ENCODE data around the gene CEBPA.

The CEBPA gene

GRCh38 chr19:33252971-33253370 lies 49.4 kb downstream of the CEBPA start:
- H3K79me1 ChIP-seq (replicated peaks; ENCODE audit: low read length, poor library complexity, severe bottlenecking): no peaks in the 10 kb centered on the region

GRCh38 chr19:33252418-33252962 lies 49.8 kb downstream of the CEBPA start:
- Histone ChIP-seq H3K23ac (ENCODE audit: low read length in 2 of 2) (no peak overlapping the region), H4K91ac (ENCODE audit: low read length) (no peak overlapping the region), H3K27ac (ENCODE audit: low read length, poor library complexity, severe bottlenecking) (no peak overlapping the region), H3K18ac (ENCODE audit: low read depth in 1 of 2, low read length in 2 of 2) (no peak overlapping the region), H2BK12ac (ENCODE audit: low read length in 2 of 2) (no peak overlapping the region), H2BK5ac (ENCODE audit: low read depth, low read length, poor library complexity, severe bottlenecking) (no peak overlapping the region), H3K4me3 (ENCODE audit: insufficient read depth in 1 of 2, low read depth in 1 of 2, low read length in 2 of 2) (no peak overlapping the region), H2AK5ac (ENCODE audit: low read length, severe bottlenecking) (no peak overlapping the region), H4K8ac (ENCODE audit: low read length) (no peak overlapping the region), H3K4me1 (ENCODE audit: control insufficient read depth, insufficient read depth, low read depth, low read length) (peaks cover 3% of the 10 kb centered on the region), H3K36me3 (ENCODE audit: control insufficient read depth in 1 of 2, insufficient read depth in 2 of 2, low read depth in 1 of 2, low read length in 2 of 2) (no peaks in the 10 kb centered on the region), H3K27me3 (ENCODE audit: control insufficient read depth in 1 of 2, insufficient read depth in 1 of 2, low read length in 2 of 2) (peaks cover 11 to 36% of the 10 kb centered on the region in 2 experiments), H3K4ac (ENCODE audit: low read depth in 1 of 2, low read length in 2 of 2) (no peak overlapping the region), H3K9ac (ENCODE audit: low read length) (no peak overlapping the region), H2BK120ac (ENCODE audit: low read depth, low read length) (no peak overlapping the region), H3K79me1 (replicated peaks; ENCODE audit: low read length, poor library complexity, severe bottlenecking) (no peaks in the 10 kb centered on the region), H2BK15ac (ENCODE audit: low read depth, poor library complexity, severe bottlenecking) (no peak overlapping the region), H3K4me2 (ENCODE audit: low read length, poor library complexity, severe bottlenecking) (no peak overlapping the region), H2AFZ (ENCODE audit: low read depth, low read length) (no peak overlapping the region), H3K9me3 (ENCODE audit: control insufficient read depth, low read length) (no peaks in the 10 kb centered on the region), H3K14ac (ENCODE audit: low read length in 2 of 2) (no peak overlapping the region)
- no peak for DNase-seq
- 86% methylated on average over 4 of the region's 4 CpGs for WGBS

More at GRCh38 chr19:33252971-33253370, 49.4 kb downstream of the CEBPA start:
- no peak overlapping the region for H3K18ac ChIP-seq (ENCODE audit: low read depth in 1 of 2, low read length in 2 of 2)
- no peak overlapping the region for H2BK5ac ChIP-seq (ENCODE audit: low read depth, low read length, poor library complexity, severe bottlenecking)
- no peak overlapping the region for H3K4me2 ChIP-seq (ENCODE audit: low read length, poor library complexity, severe bottlenecking)
- H2AFZ ChIP-seq (ENCODE audit: low read depth, low read length): no peak overlapping the region
- H2BK120ac ChIP-seq (ENCODE audit: low read depth, low read length): no peak overlapping the region
- no peak overlapping the region for H2BK15ac ChIP-seq (ENCODE audit: low read depth, poor library complexity, severe bottlenecking)
- H4K8ac ChIP-seq (ENCODE audit: low read length): no peak overlapping the region
- H3K14ac ChIP-seq (ENCODE audit: low read length in 2 of 2): no peak overlapping the region
- H4K91ac ChIP-seq (ENCODE audit: low read length): no peak overlapping the region
- H3K36me3 ChIP-seq (ENCODE audit: control insufficient read depth in 1 of 2, insufficient read depth in 2 of 2, low read depth in 1 of 2, low read length in 2 of 2): no peaks in the 10 kb centered on the region
- no peak overlapping the region for H2BK12ac ChIP-seq (ENCODE audit: low read length in 2 of 2)
- DNase-seq: no peak
- 83% methylated on average over 8 of the region's 8 CpGs for WGBS
- peaks cover 4% of the 10 kb centered on the region for H3K9me3 ChIP-seq (ENCODE audit: control insufficient read depth, low read length)
- no peak overlapping the region for H2AK5ac ChIP-seq (ENCODE audit: low read length, severe bottlenecking)
- H3K27me3 ChIP-seq (ENCODE audit: control insufficient read depth in 1 of 2, insufficient read depth in 1 of 2, low read length in 2 of 2): peaks cover 11 to 36% of the 10 kb centered on the region in 2 experiments
- H3K23ac ChIP-seq (ENCODE audit: low read length in 2 of 2): no peak overlapping the region
- H3K4me1 ChIP-seq (ENCODE audit: control insufficient read depth, insufficient read depth, low read depth, low read length): peaks cover 3% of the 10 kb centered on the region
- no peak overlapping the region for H3K9ac ChIP-seq (ENCODE audit: low read length)
- H3K27ac ChIP-seq (ENCODE audit: low read length, poor library complexity, severe bottlenecking): no peak overlapping the region
- no peak overlapping the region for H3K4ac ChIP-seq (ENCODE audit: low read depth in 1 of 2, low read length in 2 of 2)
- H3K4me3 ChIP-seq (ENCODE audit: insufficient read depth in 1 of 2, low read depth in 1 of 2, low read length in 2 of 2): no peak overlapping the region

- no peak overlapping the region for H2AK5ac ChIP-seq (ENCODE audit: low read length, severe bottlenecking)
- H3K14ac ChIP-seq (ENCODE audit: low read length in 2 of 2): no peak overlapping the region
- no peak overlapping the region for H3K4ac ChIP-seq (ENCODE audit: low read depth in 1 of 2, low read length in 2 of 2)
- H3K79me1 ChIP-seq (replicated peaks; ENCODE audit: low read length, poor library complexity, severe bottlenecking): no peaks in the 10 kb centered on the region
- H2AFZ ChIP-seq (ENCODE audit: low read depth, low read length): no peak overlapping the region
- no peak overlapping the region for H2BK12ac ChIP-seq (ENCODE audit: low read length in 2 of 2)
- no peak overlapping the region for H4K91ac ChIP-seq (ENCODE audit: low read length)
- H3K9ac ChIP-seq (ENCODE audit: low read length): no peak overlapping the region
- DNase-seq: no peak
- no peak overlapping the region for H2BK15ac ChIP-seq (ENCODE audit: low read depth, poor library complexity, severe bottlenecking)
- H4K8ac ChIP-seq (ENCODE audit: low read length): no peak overlapping the region
- peaks cover 3% of the 10 kb centered on the region for H3K4me1 ChIP-seq (ENCODE audit: control insufficient read depth, insufficient read depth, low read depth, low read length)
- 81% methylated on average over 15 of the region's 17 CpGs for WGBS
- H3K36me3 ChIP-seq (ENCODE audit: control insufficient read depth in 1 of 2, insufficient read depth in 2 of 2, low read depth in 1 of 2, low read length in 2 of 2): no peaks in the 10 kb centered on the region
- H2BK5ac ChIP-seq (ENCODE audit: low read depth, low read length, poor library complexity, severe bottlenecking): no peak overlapping the region
- no peak overlapping the region for H3K4me3 ChIP-seq (ENCODE audit: insufficient read depth in 1 of 2, low read depth in 1 of 2, low read length in 2 of 2)
- H3K9me3 ChIP-seq (ENCODE audit: control insufficient read depth, low read length): no peaks in the 10 kb centered on the region
- no peak overlapping the region for H3K4me2 ChIP-seq (ENCODE audit: low read length, poor library complexity, severe bottlenecking)
- H3K27me3 ChIP-seq (ENCODE audit: control insufficient read depth in 1 of 2, insufficient read depth in 1 of 2, low read length in 2 of 2): peaks cover 11 to 36% of the 10 kb centered on the region in 2 experiments
- H3K23ac ChIP-seq (ENCODE audit: low read length in 2 of 2): no peak overlapping the region
- no peak overlapping the region for H2BK120ac ChIP-seq (ENCODE audit: low read depth, low read length)
- H3K18ac ChIP-seq (ENCODE audit: low read depth in 1 of 2, low read length in 2 of 2): no peak overlapping the region
- no peak overlapping the region for H3K27ac ChIP-seq (ENCODE audit: low read length, poor library complexity, severe bottlenecking)
Measured at GRCh38 chr19:33251526-33252090, 50.7 kb downstream of the CEBPA start.

- peaks cover 11 to 36% of the 10 kb centered on the region in 2 experiments for H3K27me3 ChIP-seq (ENCODE audit: control insufficient read depth in 1 of 2, insufficient read depth in 1 of 2, low read length in 2 of 2)
- no peaks in the 10 kb centered on the region for H3K79me1 ChIP-seq (replicated peaks; ENCODE audit: low read length, poor library complexity, severe bottlenecking)
- H3K4ac ChIP-seq (ENCODE audit: low read depth in 1 of 2, low read length in 2 of 2): no peak overlapping the region
- DNase-seq: no peak
- H2AK5ac ChIP-seq (ENCODE audit: low read length, severe bottlenecking): no peak overlapping the region
- H3K9ac ChIP-seq (ENCODE audit: low read length): no peak overlapping the region
- H3K4me2 ChIP-seq (ENCODE audit: low read length, poor library complexity, severe bottlenecking): no peak overlapping the region
- no peaks in the 10 kb centered on the region for H3K9me3 ChIP-seq (ENCODE audit: control insufficient read depth, low read length)
- H2BK15ac ChIP-seq (ENCODE audit: low read depth, poor library complexity, severe bottlenecking): no peak overlapping the region
- H3K4me3 ChIP-seq (ENCODE audit: insufficient read depth in 1 of 2, low read depth in 1 of 2, low read length in 2 of 2): no peak overlapping the region
- WGBS: 76% methylated on average over 12 of the region's 12 CpGs
- no peak overlapping the region for H3K27ac ChIP-seq (ENCODE audit: low read length, poor library complexity, severe bottlenecking)
- no peak overlapping the region for H3K14ac ChIP-seq (ENCODE audit: low read length in 2 of 2)
- no peak overlapping the region for H3K23ac ChIP-seq (ENCODE audit: low read length in 2 of 2)
- no peak overlapping the region for H2BK12ac ChIP-seq (ENCODE audit: low read length in 2 of 2)
- no peak overlapping the region for H2BK120ac ChIP-seq (ENCODE audit: low read depth, low read length)
- no peak overlapping the region for H4K91ac ChIP-seq (ENCODE audit: low read length)
- peaks cover 3% of the 10 kb centered on the region for H3K4me1 ChIP-seq (ENCODE audit: control insufficient read depth, insufficient read depth, low read depth, low read length)
- no peak overlapping the region for H4K8ac ChIP-seq (ENCODE audit: low read length)
- H3K18ac ChIP-seq (ENCODE audit: low read depth in 1 of 2, low read length in 2 of 2): no peak overlapping the region
- no peak overlapping the region for H2BK5ac ChIP-seq (ENCODE audit: low read depth, low read length, poor library complexity, severe bottlenecking)
- H3K36me3 ChIP-seq (ENCODE audit: control insufficient read depth in 1 of 2, insufficient read depth in 2 of 2, low read depth in 1 of 2, low read length in 2 of 2): no peaks in the 10 kb centered on the region
- H2AFZ ChIP-seq (ENCODE audit: low read depth, low read length): no peak overlapping the region
Measured at GRCh38 chr19:33251076-33251475, 51.3 kb downstream of the CEBPA start.
